GM12878 (cell line): ENCODE data around the gene PTPRM. TPM values are rescaled to one million over a fixed set of nuclear protein-coding genes. Genes with fewer than 3 reads are reported as not detected.

Experiments
- ATAC-seq: fragments of 200-7000 bp; cut with Tn5 transposase; 3 replicates; pipeline ENCODE4 v1.9.1; 2020; ENCODE audit warnings: mild to moderate bottlenecking, moderate library complexity
- BruUV-seq: library from RNA; stranded (reverse); fragments of 400-500 nt; replicated peaks from 2 replicates; lab custom pipeline; 2021; lab: Mats Ljungman, UMichigan
- CTCF ChIA-PET: fragments of 300-600 bp; sonication (Branson Sonifier 250); formaldehyde crosslinking; extraction: SDS; loops from one replicate; lab custom pipeline; 2021; ENCODE audit warnings: inconsistent platforms; lab: Yijun Ruan, JAX
- POLR2A ChIA-PET: fragments of 350-600 bp; formaldehyde crosslinking; extraction: SDS; loops from one replicate; lab custom pipeline; 2021; ENCODE audit warnings: inconsistent platforms; lab: Charles Lee
- RAD21 ChIA-PET: fragments of 300-600 bp; sonication (Branson Sonifier 250); formaldehyde crosslinking; loops from one replicate; lab custom pipeline; 2023; ENCODE audit warnings: antibody characterized with exemption; ENCODE audit not compliant: unreplicated experiment; lab: Charles Lee
- SMC1A ChIA-PET: fragments of 300-600 bp; sonication (Branson Sonifier 250); formaldehyde crosslinking; loops from one replicate; lab custom pipeline; 2023; ENCODE audit not compliant: unreplicated experiment, uncharacterized antibody; lab: Charles Lee
- DNase-seq: peaks from one replicate; pipeline ENCODE4 v3.0.0-alpha.2; 2011; ENCODE audit warnings: low read depth, low spot score
- FAIRE-seq: peaks from 3 replicates; lab custom pipeline; 2011; peaks lifted over from hg19 to GRCh38; lab: Jason Lieb, UNC
- H2AFZ ChIP-seq: 2 replicates; pipeline ENCODE4 v1.6.0; 2011; ENCODE audit warnings: low read depth, low read length, control low read depth; ENCODE audit not compliant: control insufficient read depth
- H3K27ac ChIP-seq: 2 replicates; pipeline ENCODE4 v1.5.1; 2011; ENCODE audit warnings: control low read depth; ENCODE audit not compliant: control insufficient read depth, insufficient read depth
- H3K27me3 ChIP-seq, 2 experiments: replicated peaks in 1 of 2; 2 replicates each; pipeline versions ENCODE4 v1.6.0 to v1.6.1; 2011; ENCODE audit warnings: low read length in 1 of 2; ENCODE audit not compliant: control insufficient read depth in 2 of 2, insufficient read depth in 2 of 2
- H3K36me3 ChIP-seq, 2 experiments: 2 replicates each; pipeline ENCODE4 v1.5.1; 2011; ENCODE audit warnings: low read length in 1 of 2; ENCODE audit not compliant: control insufficient read depth in 2 of 2, insufficient read depth in 2 of 2
- H3K4me1 ChIP-seq: 2 replicates; pipeline ENCODE4 v1.6.1; 2011; ENCODE audit warnings: mild to moderate bottlenecking, low read length, moderate library complexity, mixed read lengths; ENCODE audit not compliant: control insufficient read depth, insufficient read depth
- H3K4me2 ChIP-seq: 2 replicates; pipeline ENCODE4 v1.6.0; 2011; ENCODE audit warnings: control low read depth; ENCODE audit not compliant: control insufficient read depth, insufficient read depth
- H3K4me3 ChIP-seq: fragments of 200-600 bp; sonication (generic); 2 replicates; pipeline ENCODE4 v1.5.1; 2016
- H3K79me2 ChIP-seq: 2 replicates; pipeline ENCODE4 v1.6.0; 2011; ENCODE audit warnings: low read length; ENCODE audit not compliant: control insufficient read depth, insufficient read depth
- H3K9ac ChIP-seq: 2 replicates; pipeline ENCODE4 v1.8.0; 2011; ENCODE audit warnings: low read length, control low read depth, mixed read lengths; ENCODE audit not compliant: control insufficient read depth, insufficient read depth
- H3K9me3 ChIP-seq: replicated peaks from 3 replicates; pipeline ENCODE4 v1.5.1; 2011; ENCODE audit warnings: mild to moderate bottlenecking, low read length; ENCODE audit not compliant: control insufficient read depth, insufficient read depth
- H4K20me1 ChIP-seq: 2 replicates; pipeline ENCODE4 v1.6.0; 2011; ENCODE audit not compliant: control insufficient read depth, insufficient read depth
- BCL3 ChIP-seq: IDR thresholded peaks from 2 replicates; pipeline ENCODE4 v1.6.1; 2011; ENCODE audit warnings: borderline replicate concordance, low read depth, mild to moderate bottlenecking, moderate library complexity, low read length; ENCODE audit not compliant: insufficient read depth, poor library complexity, severe bottlenecking
- MEF2B ChIP-seq: fragments of 450-650 bp; IDR thresholded peaks from 2 replicates; pipeline ENCODE4 v1.6.1; 2018; ENCODE audit warnings: mild to moderate bottlenecking, moderate library complexity; ENCODE audit not compliant: partially characterized antibody, poor library complexity, severe bottlenecking
- MYC ChIP-seq: IDR thresholded peaks from 2 replicates; pipeline ENCODE4 v1.6.1; 2011; ENCODE audit warnings: mild to moderate bottlenecking, low read length, moderate library complexity, inconsistent platforms; ENCODE audit not compliant: insufficient read depth, insufficient replicate concordance, insufficient read length, severe bottlenecking
- NKRF ChIP-seq: fragments of 450-650 bp; conservative IDR thresholded peaks from 2 replicates; pipeline ENCODE4 v1.6.1; 2017; ENCODE audit warnings: mild to moderate bottlenecking, moderate library complexity
- NR2C1 ChIP-seq: fragments of 450-650 bp; IDR thresholded peaks from 2 replicates; pipeline ENCODE4 v1.6.1; 2017; ENCODE audit warnings: antibody characterized with exemption, mild to moderate bottlenecking, moderate library complexity
- RAD21 ChIP-seq: IDR thresholded peaks from 2 replicates; pipeline ENCODE4 v1.6.1; 2011; ENCODE audit warnings: mild to moderate bottlenecking, low read depth, low read length, moderate library complexity; ENCODE audit not compliant: insufficient read depth
- RAD51 ChIP-seq: fragments of 450-650 bp; IDR thresholded peaks from 2 replicates; pipeline ENCODE4 v1.6.1; 2016; ENCODE audit warnings: moderate library complexity, mild to moderate bottlenecking, inconsistent platforms
- SIX5 ChIP-seq: IDR thresholded peaks from 2 replicates; pipeline ENCODE4 v1.6.1; 2011; ENCODE audit warnings: mild to moderate bottlenecking, low read depth, low read length, moderate library complexity; ENCODE audit not compliant: severe bottlenecking
- STAT1 ChIP-seq: fragments of 450-650 bp; conservative IDR thresholded peaks from 2 replicates; pipeline ENCODE4 v1.6.1; 2014; ENCODE audit warnings: antibody characterized with exemption, mild to moderate bottlenecking
- TARDBP ChIP-seq: IDR thresholded peaks from 2 replicates; pipeline ENCODE4 v1.6.1; 2016; ENCODE audit warnings: borderline replicate concordance
- TCF7 ChIP-seq: IDR thresholded peaks from 2 replicates; pipeline ENCODE4 v1.6.1; 2014; ENCODE audit warnings: antibody characterized with exemption, borderline replicate concordance
- WGBS: methylation state at CpG from one replicate; pipeline ENCODE4 v1.1.6; 2016; ENCODE audit warnings: low lambda C conversion rate; ENCODE audit not compliant: insufficient replicate concordance, insufficient coverage; ENCODE audit errors: missing lambda C conversion rate; 5-methylcytosine and 5-hydroxymethylcytosine counted together
- in situ Hi-C: fragments of 300-500 bp; cut with MboI; formaldehyde crosslinking; loops from 9 replicates; pipeline ENCODE4 v1.14.3; 2018; ENCODE audit warnings: mixed read lengths
- intact Hi-C: fragments of 100-400 bp; cut with micrococcal nuclease; formaldehyde crosslinking; loops from one replicate; pipeline ENCODE4 v1.14.2; 2022; ENCODE audit not compliant: unreplicated experiment
- polyA plus RNA-seq, 11 experiments: library from polyadenylated mRNA; depleted of rRNA in 4 of 11; unstranded in 6 of 11; stranded (reverse) in 5 of 11; fragments of >200 nt; fragmentation: Nextera tagmentation in 4 of 11; fragmentation: Illumina TruSeq in 1 of 11; extraction: Ambion mirVana in 4 of 11; extraction: Trizol in 1 of 11; gene quantifications; 1 replicate in 1 of 11; 2 replicates in 10 of 11; pipeline versions ENCODE4 v1.2.1 to v1.2.3, GENCODE V29; 2011 to 2016; ENCODE audit warnings: inconsistent platforms in 2 of 11, missing spikeins in 2 of 11, low read depth in 1 of 11
- total RNA-seq, 4 experiments: library from RNA; depleted of rRNA in 3 of 4; stranded (reverse); fragments of >200 nt in 3 of 4; fragmentation: Illumina TruSeq in 1 of 4; extraction: Trizol in 1 of 4; gene quantifications; 2 replicates each; pipeline versions ENCODE4 v1.2.1 to v1.2.3, GENCODE V29; 2013 to 2021

Gene PTPRM
- total and polyA plus RNA-seq, 10 of the 15 experiments (the other 5 are each of a cell fraction or from before 2014, with no cell fraction given) = 0.07 to 22.6 (median 0.60) TPM

GRCh38 chr18:8448130-8448529 lies 881.0 kb downstream of the PTPRM start:
- RAD21 ChIA-PET = no interaction called here
- no peaks in the 10 kb centered on the region for H4K20me1 ChIP-seq
- ATAC-seq = no peak
- no peaks in the 10 kb centered on the region for H3K79me2 ChIP-seq
- no peak for DNase-seq
- SMC1A ChIA-PET = interaction anchor here (1.4 kb wide), 1 partner anchor 33 kb away, joined by 3 read pairs; no protein-coding TSS in a partner anchor
- no peak overlapping the region for H2AFZ ChIP-seq
- no TSS peak for BruUV-seq
- H3K9ac ChIP-seq = no peak overlapping the region
- H3K27me3 ChIP-seq = no peaks in the 10 kb centered on the region; a peak in 1 of 4 replicates
- no peaks in the 10 kb centered on the region for H3K36me3 ChIP-seq
- no peak overlapping the region for H3K4me2 ChIP-seq
- TF ChIP-seq NKRF (no peak), RAD21 (no peak), SIX5 (no peak), NR2C1 (no peak), STAT1 (no peak), TCF7 (no peak), BCL3 (no peak), TARDBP (no peak), RAD51 (no peak), MYC (no peak), MEF2B (no peak)
- WGBS = 29% methylated on average over 7 of the region's 7 CpGs
- no peak overlapping the region for H3K4me3 ChIP-seq
- no peaks in the 10 kb centered on the region for H3K4me1 ChIP-seq
- no peaks in the 10 kb centered on the region for H3K9me3 ChIP-seq
- FAIRE-seq = no peak
- CTCF ChIA-PET = interaction anchor here (1.0 kb wide), 1 partner anchor 33 kb away, joined by 3 read pairs; no protein-coding TSS in a partner anchor
- intact Hi-C loops (no loop called here), in situ Hi-C loops (no loop called here)
- POLR2A ChIA-PET = no interaction called here
- H3K27ac ChIP-seq = no peak overlapping the region
